ENCODE results near the gene C11orf21. TPM values are rescaled to one million over a fixed set of nuclear protein-coding genes. Genes with fewer than 3 reads are reported as not detected.

C11orf21 gene
- total RNA-seq, 6 donors from 2014 or later: 2.3 to 20.3 (median 9.5) TPM

DNA sequence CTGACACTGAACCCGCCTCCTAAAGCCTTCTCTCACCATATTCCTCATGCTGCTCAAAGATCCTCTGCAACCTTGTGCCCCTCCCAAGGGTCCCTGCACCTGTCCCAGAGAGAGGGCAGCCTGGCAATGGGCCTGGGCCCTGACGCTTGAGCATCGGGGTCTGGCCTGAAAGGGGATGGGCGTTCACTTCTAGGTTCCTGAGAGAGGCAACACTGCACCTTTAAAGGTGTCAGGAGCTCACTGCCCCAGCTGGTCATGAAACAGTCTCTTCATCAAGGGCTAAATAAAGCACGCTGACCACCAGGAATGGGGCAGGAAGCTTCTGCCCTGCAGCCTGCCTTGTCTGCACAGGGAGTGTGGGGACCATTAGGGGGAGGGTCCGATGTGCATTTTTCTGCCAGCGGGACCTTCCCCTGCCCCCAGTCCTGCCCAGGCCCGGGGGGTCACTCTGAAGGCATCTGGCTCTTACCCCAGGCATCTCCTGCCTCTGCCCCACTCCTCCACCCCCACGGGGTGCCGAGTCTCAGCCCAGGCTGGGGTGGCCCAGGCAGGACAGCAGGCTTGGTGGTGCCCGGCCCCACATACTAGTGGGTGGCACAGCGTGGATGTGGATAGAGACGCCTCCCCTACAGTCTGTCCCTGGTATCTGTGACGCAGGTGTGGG lies 3.5 kb downstream of the C11orf21 start:
- no peak overlapping the region for H3K27ac ChIP-seq
- H3K4me1 ChIP-seq: peaks cover 5 to 32% (median 15%) of the 10 kb centered on the region in 4 donors
- TF ChIP-seq POLR2AphosphoS5 (IDR thresholded peaks at IDR 0.05) (no peak), EP300 (IDR thresholded peaks at IDR 0.05) (no peak), POLR2A (IDR thresholded peaks at IDR 0.05) (no peak)
- TF ChIP-seq, protein P1, sequence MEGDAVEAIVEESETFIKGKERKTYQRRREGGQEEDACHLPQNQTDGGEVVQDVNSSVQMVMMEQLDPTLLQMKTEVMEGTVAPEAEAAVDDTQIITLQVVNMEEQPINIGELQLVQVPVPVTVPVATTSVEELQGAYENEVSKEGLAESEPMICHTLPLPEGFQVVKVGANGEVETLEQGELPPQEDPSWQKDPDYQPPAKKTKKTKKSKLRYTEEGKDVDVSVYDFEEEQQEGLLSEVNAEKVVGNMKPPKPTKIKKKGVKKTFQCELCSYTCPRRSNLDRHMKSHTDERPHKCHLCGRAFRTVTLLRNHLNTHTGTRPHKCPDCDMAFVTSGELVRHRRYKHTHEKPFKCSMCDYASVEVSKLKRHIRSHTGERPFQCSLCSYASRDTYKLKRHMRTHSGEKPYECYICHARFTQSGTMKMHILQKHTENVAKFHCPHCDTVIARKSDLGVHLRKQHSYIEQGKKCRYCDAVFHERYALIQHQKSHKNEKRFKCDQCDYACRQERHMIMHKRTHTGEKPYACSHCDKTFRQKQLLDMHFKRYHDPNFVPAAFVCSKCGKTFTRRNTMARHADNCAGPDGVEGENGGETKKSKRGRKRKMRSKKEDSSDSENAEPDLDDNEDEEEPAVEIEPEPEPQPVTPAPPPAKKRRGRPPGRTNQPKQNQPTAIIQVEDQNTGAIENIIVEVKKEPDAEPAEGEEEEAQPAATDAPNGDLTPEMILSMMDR (IDR thresholded peaks at IDR 0.05): no peak
- WGBS, 2 donors: 91 to 100% methylated on average over 3 to 14 of the region's 14 CpGs
- ATAC-seq (ENCODE audit: low FRiP score in 2 of 2) (no peak), DNase-seq (peak in 1 of 2 donors; percentile 54)
- no peaks in the 10 kb centered on the region for H3K9me3 ChIP-seq
- no peaks in the 10 kb centered on the region for H3K27me3 ChIP-seq
- no peak overlapping the region for H3K4me3 ChIP-seq
- no peaks in the 10 kb centered on the region for H3K36me3 ChIP-seq

DNA sequence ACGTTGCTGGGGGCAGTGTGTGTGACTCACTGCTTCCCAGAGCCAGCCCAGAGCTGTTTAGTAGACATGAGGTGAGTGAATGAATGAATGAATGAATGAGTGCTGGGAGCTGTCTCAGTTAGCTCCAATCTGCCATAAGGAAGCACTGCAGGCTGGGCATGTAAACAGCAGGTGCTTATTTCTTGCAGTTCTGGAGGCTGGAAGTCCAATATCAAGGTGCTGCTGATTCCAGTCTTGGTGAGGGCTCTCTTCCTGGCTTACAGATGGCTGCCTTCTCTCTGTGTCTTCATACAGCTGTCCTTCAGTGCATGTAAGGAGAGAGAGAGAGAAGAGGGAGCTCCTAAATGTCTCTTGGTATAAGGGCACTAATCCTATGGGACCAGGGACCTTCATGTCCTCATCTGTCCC lies 4.1 kb downstream of the C11orf21 start:
- Histone ChIP-seq H3K4me3 (no peak overlapping the region), H3K36me3 (no peaks in the 10 kb centered on the region), H3K4me1 (peaks cover 0 to 25% (median 9%) of the 10 kb centered on the region in 4 donors), H3K9me3 (no peaks in the 10 kb centered on the region), H3K27me3 (no peaks in the 10 kb centered on the region), H3K27ac (no peak overlapping the region)
- TF ChIP-seq EP300 (IDR thresholded peaks at IDR 0.05): no peak
- no peak for TF ChIP-seq POLR2AphosphoS5 (IDR thresholded peaks at IDR 0.05)
- TF ChIP-seq POLR2A (IDR thresholded peaks at IDR 0.05): no peak
- TF ChIP-seq, protein P1 (IDR thresholded peaks at IDR 0.05): no peak
- DNase-seq (no peak), ATAC-seq (ENCODE audit: low FRiP score in 2 of 2) (no peak)
- 52 to 69% methylated on average over 1 of the region's 1 CpG for WGBS, 2 donors

DNA sequence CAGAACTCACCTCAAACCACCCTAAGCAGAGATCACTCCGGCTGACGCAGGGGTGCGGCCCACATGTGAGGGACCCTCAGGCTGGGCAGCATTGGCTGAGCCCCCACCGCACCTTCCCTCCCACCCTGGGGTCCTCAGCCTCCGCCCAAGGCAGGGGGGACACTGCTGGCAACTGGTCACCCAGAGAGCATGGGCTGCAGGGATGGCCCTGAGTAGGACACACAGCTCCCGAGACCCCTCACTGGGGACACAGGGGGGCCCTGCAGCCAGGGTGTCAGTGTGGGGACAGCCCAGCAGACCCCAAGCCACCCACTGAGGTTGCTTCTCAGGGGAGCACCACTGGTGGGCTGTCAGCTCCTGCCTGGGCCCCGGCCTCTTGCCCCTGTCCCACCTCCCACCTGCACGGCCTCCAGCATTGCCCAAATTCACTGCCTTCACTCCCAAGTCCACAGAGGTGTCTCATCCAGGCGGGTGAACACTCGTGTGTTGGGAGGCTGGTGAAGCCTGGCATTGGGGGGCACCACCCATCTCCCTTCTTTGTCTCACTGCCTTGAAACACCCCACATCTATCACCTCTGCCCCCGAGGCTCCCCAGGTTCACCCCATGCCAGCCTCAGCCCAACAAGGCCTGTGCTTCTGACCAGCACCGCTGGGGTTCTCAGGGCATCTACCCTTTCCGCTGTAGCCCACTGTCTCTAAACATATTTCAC lies 4.7 kb downstream of the C11orf21 start:
- TF ChIP-seq POLR2AphosphoS5 (IDR thresholded peaks at IDR 0.05) (no peak), POLR2A (IDR thresholded peaks at IDR 0.05) (no peak), EP300 (IDR thresholded peaks at IDR 0.05) (no peak)
- TF ChIP-seq, protein P1 (IDR thresholded peaks at IDR 0.05): no peak
- Histone ChIP-seq H3K27ac (no peak overlapping the region), H3K9me3 (no peaks in the 10 kb centered on the region), H3K4me3 (no peak overlapping the region), H3K27me3 (no peaks in the 10 kb centered on the region), H3K4me1 (peaks cover 0 to 24% (median 5%) of the 10 kb centered on the region in 4 donors), H3K36me3 (no peaks in the 10 kb centered on the region)
- DNase-seq: peak; percentile 13 to 63
- ATAC-seq (ENCODE audit: low FRiP score in 2 of 2): no peak
- 90 to 97% methylated on average over 7 to 11 of the region's 13 CpGs for whole genome bisulfite sequencing, 2 donors

DNA sequence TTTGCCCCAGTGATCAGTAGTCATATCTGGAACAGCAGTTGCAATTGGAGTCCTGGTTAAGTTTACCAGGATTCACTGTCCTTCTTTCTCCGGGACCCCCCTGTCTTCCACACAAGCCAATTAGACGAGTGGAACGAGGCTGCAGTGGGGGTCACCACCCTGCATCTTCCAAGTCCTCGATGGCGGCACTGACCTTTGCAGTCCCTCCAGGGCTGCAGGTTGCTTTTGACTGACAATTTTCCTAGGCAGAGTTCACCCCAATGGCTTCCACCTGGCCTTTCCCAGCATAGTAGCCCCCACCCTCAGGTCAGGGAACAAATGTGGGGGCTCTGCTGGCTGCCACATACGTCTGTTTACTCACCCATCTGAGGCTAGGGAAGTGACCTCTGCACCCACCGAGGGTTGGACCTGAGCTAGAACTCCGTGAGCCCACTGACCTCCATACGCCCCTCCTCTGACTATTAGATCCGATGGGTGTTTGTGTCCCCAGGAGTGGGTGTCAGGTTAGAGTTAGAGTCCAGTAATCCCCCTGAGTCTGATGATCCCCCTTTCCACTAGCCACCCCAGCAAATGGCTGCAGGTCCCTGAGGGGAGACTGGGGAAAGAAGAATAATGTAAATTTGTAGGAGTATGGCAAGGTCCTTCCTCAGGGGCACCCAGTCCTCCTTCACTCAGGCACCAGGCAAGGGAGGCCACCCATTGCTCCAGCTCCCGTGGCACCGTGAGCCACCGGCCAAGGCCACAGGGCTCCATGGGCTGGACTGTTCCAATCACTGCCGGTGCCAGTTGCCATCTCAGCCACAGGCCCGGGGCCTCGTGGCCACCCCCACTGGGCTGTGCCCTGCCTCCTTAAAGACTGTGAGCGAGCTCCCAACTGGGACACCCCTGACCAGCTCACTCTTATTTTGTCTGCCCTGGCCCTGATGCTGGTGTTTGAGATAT lies 5.5 kb downstream of the C11orf21 start:
- peaks cover 0 to 24% (median 4%) of the 10 kb centered on the region in 4 donors for H3K4me1 ChIP-seq
- ATAC-seq (ENCODE audit: low FRiP score in 2 of 2) (no peak), DNase-seq (peak in 1 of 2 donors; percentile 17)
- H3K27ac ChIP-seq: no peak overlapping the region
- H3K27me3 ChIP-seq: no peaks in the 10 kb centered on the region
- WGBS, 2 donors: 91% methylated on average over 12 to 15 of the region's 17 CpGs
- no peaks in the 10 kb centered on the region for H3K36me3 ChIP-seq
- H3K9me3 ChIP-seq: no peaks in the 10 kb centered on the region
- no peak overlapping the region for H3K4me3 ChIP-seq
- TF ChIP-seq POLR2AphosphoS5 (IDR thresholded peaks at IDR 0.05): no peak
- TF ChIP-seq, protein P1 (IDR thresholded peaks at IDR 0.05): no peak

All from upper lobe of left lung (tissue), 6 donors.